GM19328 (cell line): Measurements from ENCODE around the gene EMC8.
"Not testable (repeated sequence)": the region's sequence is repeated elsewhere in the genome, so short reads cannot be mapped to it uniquely, and the experiment has no call there.

Experiments used
- ATAC-seq: cut with Tn5 transposase; IDR thresholded peaks from one replicate; pipeline ENCODE4 v1.9.1; 2021; ENCODE audit warnings: mild to moderate bottlenecking, moderate library complexity; ENCODE audit not compliant: unreplicated experiment

The EMC8 gene

GRCh38 chr16:85799497-85800320, at the start of gene EMC8, which contains the start of gene COX4I1:
Gene EMC8 (minus strand): TSS chr16:85799544. CDS start chr16:85799295, 249 bp downstream.
Gene COX4I1 (plus strand): TSS chr16:85799695. CDS start chr16:85801206, 1,511 bp downstream.
- peak; percentile 88 for ATAC-seq

- ATAC-seq: no peak
Measured at GRCh38 chr16:85848986-85849385, 49.6 kb upstream of the EMC8 start.

GRCh38 chr16:85847681-85848601, 48.6 kb upstream of the EMC8 start:
- ATAC-seq: no peak

GRCh38 chr16:85847036-85847435, 47.7 kb upstream of the EMC8 start:
- no peak for ATAC-seq

GRCh38 chr16:85846461-85846860, 47.1 kb upstream of the EMC8 start:
- ATAC-seq: no peak

- ATAC-seq: no peak
Measured at GRCh38 chr16:85845266-85845665, 45.9 kb upstream of the EMC8 start.

GRCh38 chr16:85844786-85845185, 45.4 kb upstream of the EMC8 start:
- ATAC-seq: no peak

GRCh38 chr16:85844169-85844481, 44.8 kb upstream of the EMC8 start:
- ATAC-seq: no peak

GRCh38 chr16:85843471-85844168, 44.3 kb upstream of the EMC8 start:
- no peak for ATAC-seq

GRCh38 chr16:85842848-85843247, 43.5 kb upstream of the EMC8 start:
- ATAC-seq: no peak

GRCh38 chr16:85842435-85842834, 43.1 kb upstream of the EMC8 start:
- no peak for ATAC-seq

- no peak for ATAC-seq
Measured at GRCh38 chr16:85840801-85841200, 41.5 kb upstream of the EMC8 start.

GRCh38 chr16:85840395-85840794, 41.1 kb upstream of the EMC8 start:
- no peak for ATAC-seq

GRCh38 chr16:85839681-85840240, 40.4 kb upstream of the EMC8 start:
- ATAC-seq: no peak

- ATAC-seq: no peak
Measured at GRCh38 chr16:85838876-85839585, 39.7 kb upstream of the EMC8 start.

GRCh38 chr16:85838381-85838780, 39.0 kb upstream of the EMC8 start:
- no peak for ATAC-seq

- not testable (repeated sequence) for ATAC-seq
Measured at GRCh38 chr16:85837654-85838053, 38.3 kb upstream of the EMC8 start.

- ATAC-seq: no peak
Measured at GRCh38 chr16:85836706-85837582, 37.6 kb upstream of the EMC8 start.

- ATAC-seq: no peak
Measured at GRCh38 chr16:85835956-85836705, 36.8 kb upstream of the EMC8 start.
